GM21390 (cell line): ENCODE data around the gene SLC25A33.

Source experiments
- ATAC-seq: cut with Tn5 transposase; IDR thresholded peaks from one replicate; pipeline ENCODE4 v1.9.1; 2021; ENCODE audit not compliant: unreplicated experiment

SLC25A33 gene

DNA sequence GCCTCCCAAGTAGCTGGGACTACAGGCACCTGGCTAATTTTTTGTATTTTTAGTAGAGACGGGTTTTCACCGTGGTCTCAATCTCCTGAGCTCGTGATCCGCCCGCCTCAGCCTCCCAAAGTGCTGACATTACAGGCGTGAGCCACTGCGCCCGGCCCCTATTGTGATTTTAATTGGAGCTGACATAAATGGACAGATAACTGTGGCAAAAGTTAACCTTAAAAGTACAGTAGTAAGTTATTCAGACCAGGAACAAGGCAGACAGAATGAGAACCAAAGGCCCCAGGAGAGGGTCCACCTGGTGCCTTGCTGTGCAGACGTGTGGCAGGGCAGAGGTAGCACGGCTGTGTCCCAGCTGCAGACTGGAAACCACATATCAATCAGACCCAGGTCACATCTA, 60.5 kb downstream of the SLC25A33 start:
- no peak for ATAC-seq

DNA sequence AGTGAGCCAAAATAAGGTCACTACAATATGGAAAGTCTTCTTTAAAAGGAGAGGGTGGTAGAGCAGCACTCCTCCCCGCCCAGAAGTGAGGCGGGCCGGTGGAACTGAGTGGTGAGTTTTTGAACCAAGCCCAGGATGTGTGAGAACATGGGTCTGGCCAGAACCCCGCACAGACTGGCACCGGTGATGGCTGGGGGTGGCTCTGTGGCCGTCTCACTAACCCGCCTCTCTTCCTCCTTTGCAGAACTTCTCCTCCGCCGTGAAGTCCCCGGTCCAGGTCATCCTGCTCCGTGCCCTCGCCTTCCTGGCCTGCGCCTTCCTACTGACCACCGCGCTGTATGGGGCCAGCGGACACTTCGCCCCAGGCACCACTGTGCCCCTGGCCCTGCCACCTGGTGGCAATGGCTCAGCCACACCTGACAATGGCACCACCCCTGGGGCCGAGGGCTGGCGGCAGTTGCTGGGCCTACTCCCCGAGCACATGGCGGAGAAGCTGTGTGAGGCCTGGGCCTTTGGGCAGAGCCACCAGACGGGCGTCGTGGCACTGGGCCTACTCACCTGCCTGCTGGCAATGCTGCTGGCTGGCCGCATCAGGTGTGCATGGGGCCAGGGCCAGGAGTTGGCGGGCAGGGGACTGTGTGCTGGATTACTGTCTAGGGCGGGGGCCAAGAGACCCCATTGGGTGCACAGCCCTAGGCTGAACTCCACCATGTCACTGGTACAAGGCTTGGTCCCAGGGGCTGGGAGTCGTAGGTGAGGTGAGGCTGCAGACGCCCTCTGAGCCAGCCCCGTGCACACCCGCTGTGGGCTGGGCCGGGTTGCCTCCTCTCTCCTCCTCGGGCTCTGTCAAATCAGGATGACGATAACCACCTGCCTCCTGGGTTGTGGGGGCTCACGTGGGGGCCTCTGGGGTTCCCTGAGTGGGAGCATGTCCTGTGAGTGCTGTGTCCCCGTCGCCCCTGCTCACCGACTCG, 61.9 kb downstream of the SLC25A33 start:
- ATAC-seq: no peak

DNA sequence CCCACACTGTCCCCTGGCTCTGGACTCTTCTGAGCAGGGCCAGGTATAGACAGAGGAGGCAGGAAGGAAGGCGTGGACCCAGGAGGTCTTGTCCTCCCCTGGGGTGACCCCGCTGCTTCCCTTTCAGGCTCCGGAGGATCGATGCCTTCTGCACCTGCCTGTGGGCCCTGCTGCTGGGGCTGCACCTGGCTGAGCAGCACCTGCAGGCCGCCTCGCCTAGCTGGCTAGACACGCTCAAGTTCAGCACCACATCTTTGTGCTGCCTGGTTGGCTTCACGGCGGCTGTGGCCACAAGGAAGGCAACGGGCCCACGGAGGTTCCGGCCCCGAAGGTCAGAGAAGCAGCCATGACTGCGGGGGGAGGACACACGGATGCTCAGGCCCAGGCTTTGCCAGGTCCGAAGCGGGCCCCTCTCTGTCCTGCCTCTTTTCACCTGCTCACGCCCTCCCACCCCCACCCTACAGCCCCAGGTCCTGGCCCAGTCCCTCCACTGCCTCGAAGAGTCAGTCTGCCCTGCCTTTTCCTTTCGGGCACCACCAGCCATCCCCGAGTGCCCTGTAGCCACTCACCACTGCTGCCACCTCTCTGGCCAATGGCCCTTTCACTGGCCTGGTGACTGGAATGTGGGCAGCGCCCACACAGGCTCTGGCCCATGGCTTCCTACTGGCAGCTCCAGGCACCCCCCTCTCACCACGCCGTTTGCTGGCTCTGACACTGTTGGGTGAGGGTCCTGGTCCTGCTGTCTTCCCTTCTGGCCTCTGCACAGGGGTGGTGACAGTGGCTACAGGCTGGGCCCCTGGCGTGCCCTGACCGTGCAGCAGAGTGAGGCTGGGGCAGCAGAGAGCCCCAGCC, 62.9 kb downstream of the SLC25A33 start:
- no peak for ATAC-seq

DNA sequence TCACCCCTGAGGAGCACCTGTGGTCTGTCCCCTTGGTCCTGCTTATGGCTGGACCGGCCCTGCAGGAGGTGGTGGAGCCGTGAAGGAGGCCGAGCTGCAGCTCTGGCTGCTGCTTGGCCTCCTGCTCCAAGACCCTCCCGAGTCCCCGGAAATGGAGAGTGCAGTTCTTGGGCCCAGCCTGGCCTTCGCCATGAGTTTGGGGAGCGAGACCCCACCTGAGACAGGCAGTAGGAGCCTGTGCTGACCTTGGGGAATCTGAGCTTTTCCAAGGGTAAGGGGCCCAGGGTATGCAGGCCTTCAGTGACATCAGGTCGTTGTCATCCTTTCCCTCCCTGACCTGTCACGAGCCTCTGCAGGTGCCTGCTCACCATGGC, 63.5 kb downstream of the SLC25A33 start:
- ATAC-seq: no peak

DNA sequence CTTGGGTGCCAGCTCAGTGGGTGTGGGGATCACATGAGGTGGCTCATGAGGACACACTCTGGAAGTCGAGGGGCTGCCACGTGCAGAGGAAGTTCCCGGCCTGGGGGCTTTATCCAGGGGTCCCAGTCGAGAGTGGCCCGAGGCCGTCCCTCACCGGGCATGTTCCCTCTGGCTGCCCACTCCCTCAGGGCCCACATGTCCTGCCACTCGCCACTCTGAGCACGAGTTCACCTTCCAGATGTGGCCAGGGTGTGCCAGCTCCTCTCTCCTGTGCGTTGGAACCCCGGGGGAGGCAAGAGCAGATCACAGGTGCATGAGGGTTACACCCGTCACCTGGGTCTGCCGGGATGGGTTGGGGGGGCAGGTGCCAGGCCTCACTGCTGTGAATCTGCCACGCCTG, 64.0 kb downstream of the SLC25A33 start:
- ATAC-seq: no peak

DNA sequence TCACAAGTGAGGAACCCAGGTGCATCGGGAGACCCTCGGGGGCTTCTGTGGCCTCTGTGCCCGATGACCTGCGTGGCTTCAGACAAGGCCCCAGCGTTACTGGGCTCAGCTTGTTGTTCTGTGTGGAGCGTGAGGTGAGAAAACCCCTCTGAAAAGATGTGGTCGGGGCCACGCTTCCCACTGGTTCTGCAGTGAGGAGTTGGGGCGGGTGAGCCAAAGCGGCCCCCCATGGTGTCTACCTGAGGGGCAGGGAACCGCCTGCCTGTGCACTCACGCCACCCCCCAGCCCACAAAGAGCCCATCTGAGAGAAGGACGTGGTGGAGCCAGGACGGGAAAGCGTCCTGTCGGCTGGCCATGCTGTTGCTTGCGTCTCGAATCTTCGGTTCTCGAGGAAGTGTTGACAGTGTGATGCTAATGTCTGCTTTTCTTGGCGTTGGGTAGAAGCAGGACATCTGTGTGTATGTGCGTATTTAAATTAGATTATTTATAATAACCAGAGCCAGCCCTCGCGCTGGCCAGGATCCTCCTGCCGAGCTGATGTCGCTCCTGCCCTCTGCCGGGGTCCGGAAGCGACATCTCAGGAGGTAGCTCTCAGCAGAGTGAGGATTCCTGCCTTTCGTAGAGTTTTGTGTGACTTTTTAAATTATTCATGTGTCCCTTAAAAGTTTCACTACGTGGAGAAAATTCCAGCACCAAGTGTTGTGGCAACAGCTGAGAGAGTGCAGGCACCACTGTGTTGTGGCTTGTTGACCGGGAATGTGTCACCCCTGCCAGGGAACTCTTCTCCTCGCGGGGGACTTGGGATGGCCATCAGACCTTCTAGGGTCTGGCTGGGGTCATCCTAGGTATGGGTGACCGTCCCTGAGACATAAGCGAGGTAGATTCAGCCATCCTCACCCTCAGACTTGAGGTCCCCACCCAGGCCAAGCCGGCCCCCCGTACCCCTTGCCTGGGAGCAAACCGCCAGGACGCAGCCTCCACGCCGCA, 64.8 kb downstream of the SLC25A33 start:
- no peak for ATAC-seq

DNA sequence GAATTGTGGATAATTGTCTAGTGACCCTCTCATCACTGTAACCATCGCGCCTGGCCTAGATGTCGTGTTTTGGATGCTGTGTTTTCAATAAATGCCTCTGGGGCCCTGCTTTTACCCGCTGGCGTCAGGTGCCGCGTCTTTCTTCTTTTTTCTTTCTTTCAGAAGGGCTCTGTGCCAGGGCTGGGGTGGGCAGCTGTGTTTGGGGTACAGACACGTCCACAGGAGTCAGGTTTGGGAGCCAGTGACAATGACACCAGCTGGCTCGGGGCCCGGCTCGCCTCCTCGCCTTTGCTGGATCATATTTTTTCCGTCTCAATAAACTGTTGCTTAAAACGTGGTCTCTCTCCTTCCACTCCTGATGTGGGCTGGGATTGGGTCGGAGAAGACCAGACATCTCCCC, 65.6 kb downstream of the SLC25A33 start:
- ATAC-seq: no peak

DNA sequence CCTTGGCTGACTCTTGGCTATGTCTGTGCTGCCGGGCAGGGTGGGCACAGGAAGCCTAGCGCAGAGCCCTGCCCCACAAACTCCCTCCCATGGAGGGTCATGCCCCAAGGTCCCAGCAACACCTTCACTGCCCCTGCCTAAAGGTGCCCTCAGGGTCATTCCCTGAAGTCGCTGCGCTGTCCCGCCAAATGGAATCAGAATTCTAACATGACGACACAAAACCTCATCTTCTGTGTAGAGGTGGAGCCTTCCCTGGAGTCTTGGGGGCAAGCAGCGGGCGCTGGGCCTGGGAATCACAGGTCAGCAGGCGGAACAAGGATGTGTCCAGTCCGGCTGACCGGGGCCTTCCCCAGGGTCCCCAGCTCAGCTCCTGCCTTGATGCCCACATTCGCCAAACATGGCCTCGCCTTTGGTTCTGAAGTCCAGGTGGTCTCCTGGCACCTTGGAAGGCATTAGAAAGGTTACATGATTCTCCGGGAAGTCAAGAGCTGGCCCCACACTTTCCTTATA, 66.7 kb downstream of the SLC25A33 start:
- no peak for ATAC-seq

DNA sequence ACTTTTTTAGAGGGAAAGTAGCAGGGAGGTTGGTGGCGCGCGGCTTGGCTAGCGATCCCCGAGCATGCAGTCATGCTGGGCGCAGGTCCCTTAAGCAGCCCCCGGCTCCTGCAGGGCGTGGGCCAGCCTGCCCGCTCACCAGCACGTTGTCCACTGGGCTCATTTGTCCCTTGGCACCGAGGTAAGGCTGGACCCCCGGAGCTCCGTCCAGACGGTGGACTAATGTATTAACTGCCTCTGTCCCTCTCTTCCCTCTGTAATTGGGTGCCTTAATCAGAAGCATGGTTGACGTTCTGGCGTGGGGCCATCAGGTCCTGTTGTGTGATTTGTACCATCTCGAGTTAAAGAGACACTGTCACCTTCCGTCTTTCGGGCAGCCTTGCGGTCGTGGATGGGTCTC, 67.2 kb downstream of the SLC25A33 start:
- ATAC-seq: no peak

DNA sequence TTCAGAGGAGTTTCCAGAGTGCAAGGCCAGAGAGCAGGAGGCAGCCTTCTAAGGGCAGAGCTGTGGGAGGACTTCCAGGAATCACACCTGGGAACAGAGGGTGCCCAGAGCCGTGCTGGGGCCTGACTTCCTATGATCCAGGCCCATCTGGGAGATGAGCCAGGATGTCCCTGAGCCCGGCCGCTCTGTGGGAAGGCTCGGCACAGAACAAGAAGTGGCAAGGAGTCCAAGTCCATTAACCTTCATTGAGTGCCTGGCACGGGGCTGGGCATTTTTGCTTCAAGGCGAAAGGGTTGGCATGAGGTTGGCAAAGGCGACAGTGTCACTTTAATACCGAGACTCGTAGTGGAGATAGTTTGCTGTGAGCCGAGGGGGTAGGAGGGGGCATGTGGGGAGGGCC, 67.7 kb downstream of the SLC25A33 start:
- ATAC-seq: no peak

DNA sequence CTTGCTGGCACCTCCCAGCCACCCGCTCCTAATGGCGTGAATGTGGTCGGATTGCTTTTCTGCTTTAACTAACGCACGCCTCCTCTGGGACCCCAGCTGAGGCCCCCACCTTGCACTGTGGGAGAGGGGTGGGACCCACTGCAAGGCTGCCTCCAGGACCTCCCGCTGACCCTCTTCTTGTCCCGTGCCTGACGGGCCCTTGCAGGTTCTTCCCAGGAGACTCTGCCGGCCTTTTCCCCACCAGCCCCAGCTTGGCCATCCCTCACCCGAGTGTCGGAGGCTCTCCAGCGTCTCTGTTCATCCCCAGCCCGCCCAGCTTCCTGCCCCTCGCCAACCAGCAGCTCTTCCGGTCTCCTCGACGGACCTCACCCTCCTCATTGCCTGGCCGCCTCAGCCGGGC, 68.1 kb downstream of the SLC25A33 start:
- ATAC-seq: no peak

DNA sequence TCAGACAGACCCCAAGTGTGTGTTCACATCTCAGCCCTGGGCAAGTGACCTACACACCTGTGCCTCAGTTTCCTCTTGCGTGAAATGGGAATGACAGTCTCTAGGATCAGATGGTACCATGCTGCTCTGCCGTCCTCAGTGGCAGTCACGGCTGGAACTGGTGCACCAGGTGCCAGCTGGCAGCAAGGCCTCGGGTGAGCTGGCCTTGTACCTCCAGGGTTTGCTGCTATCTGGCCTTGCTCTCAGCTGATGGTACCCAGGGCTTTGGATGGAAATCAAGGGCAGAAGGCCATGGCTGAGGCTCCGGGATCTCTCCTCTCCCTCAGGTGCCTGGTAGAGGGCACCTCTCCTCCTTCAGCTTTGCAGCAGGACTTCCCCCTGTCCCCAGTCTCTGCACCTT, 70.7 kb downstream of the SLC25A33 start:
- ATAC-seq: no peak

DNA sequence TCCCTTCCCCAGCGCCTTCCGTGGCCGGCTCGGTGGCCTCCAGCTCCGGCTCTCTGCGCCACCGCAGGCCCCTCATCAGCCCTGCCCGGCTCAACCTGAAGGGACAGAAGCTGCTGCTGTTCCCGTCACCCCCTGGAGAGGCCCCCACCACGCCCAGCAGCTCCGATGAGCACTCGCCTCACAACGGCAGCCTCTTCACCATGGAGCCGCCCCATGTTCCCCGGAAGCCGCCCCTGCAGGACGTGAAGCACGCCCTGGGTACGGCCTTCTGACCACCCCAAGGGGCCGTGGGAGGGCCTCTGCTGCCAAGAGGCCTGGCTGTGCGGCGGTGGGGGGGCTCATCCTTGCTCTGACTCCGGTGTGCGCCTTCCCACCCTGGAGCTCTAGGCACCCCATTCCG, 71.3 kb downstream of the SLC25A33 start:
- no peak for ATAC-seq

DNA sequence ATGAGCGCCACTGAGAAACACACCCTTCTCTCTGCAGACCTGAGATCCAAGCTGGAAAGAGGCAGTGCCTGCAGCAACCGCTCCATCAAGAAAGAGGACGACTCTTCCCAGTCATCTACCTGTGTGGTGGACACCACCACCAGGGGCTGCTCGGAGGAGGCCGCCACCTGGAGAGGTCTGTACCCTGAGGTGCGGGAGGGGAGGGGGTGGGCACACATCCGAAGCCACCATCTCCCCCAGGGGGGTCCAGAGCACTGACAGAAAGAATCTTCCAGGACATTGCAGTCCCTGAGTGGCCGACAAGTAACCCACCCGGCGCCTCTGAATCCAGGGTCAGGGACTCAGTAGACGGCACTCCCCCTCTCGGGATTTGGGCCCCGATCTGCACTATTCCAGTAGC, 72.5 kb downstream of the SLC25A33 start:
- no peak for ATAC-seq

DNA sequence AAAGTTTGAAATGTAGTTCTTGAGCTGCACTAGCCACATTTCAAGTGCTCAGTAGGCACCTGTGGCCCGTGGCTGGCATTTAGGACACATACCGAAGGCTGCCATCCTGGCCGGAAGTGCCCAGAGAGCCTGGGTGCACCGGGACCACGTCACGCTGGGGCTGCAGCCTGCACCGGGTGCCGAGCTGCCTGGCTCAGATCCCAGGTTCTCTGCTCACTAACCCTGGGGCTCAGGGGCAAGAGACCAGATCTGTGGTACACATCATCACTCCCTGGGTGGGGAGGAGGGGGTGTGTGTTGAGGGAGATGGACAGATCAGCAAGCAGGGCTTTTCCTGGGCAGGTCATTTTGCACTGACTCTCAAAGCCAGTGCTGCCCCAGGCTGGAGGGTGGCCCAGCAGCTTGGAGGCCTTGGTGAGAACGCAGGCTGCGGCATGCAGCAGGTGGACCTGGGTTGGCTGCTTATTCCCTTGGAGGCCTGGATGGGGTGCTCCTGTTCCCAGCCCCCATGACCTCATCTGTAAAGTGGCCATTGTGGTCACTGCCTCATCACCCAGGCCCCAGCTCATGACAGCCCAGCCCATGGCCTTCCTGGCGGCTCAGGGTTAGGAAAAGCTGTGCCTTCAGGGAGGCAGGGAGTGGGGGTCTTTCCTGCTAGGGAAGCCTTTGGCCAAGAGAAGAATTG, 73.0 kb downstream of the SLC25A33 start:
- no peak for ATAC-seq

DNA sequence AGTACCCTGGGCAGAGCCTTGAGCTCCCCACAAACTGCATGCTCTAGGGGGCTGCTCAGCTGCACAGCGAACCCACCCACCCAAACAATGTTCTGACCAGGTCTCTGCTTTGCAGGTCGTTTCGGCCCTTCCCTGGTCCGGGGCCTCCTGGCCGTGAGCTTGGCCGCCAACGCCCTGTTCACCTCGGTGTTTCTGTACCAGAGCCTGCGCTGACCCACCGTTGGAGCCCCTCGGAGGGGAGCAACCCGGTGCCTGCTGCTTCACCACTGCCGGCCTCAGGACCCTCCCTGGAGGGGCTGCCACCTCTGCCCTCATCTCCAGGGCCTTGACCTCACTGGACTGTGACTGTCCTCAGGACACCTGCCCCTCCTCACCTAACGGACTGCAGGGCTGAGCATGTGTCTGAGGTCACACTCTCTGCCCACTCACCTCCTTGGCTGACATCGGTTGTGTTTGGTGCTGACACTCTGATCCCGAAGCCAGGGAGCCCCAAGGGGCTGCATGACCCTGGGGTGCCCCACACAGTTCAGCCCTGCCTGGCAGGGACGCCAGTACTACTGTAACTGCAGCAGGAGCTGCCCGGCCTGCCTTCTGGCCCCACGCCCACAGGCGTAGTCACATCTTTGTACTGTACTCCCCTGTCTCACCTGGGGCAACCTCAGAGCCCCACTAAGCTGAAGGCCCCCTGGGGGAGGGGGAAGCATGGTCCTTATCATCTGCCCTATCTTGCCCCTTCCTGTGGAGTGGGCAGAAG, 73.8 kb downstream of the SLC25A33 start:
- ATAC-seq: no peak

DNA sequence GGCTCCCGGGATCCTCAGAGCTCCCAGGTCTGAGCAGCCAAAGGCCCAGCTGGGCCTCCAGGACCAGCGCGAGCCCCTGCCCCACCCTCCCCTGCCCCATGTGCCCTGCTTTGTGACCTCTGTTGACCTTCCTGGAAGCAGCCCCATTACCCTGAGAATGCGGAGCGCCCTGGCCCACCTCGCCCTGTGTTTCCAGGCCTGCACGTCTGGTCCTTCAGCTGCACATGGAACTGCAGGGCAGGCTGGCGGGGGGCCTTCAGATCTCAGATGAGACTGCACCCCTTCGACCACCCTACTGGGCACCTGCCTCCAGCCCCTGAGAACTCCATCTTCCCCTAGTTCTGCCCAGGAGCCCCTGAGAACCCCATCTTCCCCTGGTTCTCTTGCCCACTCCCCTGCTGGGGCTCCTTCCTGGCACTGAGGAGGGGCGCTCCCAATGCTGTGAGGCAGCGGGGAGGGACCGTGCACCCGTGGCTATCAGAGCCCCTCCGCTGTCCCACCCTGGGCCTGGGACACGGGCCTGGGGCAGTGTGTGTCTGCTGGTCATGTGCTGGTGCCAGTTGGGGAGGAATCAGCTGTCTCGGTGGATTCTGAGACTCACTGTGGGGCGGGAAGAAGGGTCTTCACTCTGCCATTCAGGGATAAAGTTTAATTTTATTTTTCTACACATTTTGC, 74.5 kb downstream of the SLC25A33 start:
- no peak for ATAC-seq

DNA sequence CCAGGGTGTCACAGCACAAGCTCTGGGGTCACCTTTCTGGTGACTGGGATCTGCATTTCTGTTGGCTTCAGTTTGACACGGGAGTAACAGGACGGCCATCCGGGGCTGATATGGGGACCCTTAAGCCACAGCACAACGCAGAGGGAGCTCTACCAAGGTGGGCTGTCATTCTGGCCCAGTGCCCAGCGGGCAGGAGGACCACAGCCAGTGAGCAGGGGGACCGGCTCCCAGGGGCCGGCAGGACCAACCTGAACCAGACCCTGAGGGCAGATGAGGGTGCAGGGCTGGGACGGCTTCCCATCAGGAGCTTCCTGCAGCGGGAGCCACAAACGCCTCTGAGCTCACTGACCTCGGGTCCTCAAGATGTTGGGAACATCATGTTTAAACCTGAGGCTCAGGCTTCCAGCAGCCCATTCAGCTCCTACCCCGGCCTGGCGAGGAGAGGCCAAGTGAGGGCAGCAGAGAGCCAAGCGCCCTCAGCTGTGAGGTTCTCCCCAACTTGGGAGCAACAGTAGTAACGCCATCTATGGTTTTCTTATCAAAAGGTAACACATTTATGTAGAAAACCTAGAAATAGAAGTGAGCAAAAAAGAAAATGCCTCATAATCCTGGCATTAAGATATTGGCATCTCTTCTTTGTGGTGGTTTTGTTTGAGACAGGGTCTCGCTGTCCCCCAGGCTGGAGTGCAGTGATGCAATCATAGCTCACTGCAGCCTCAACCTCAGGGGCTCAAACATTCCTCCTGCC, 76.2 kb downstream of the SLC25A33 start:
- no peak for ATAC-seq
